SH-SY5Y (cell line): ENCODE measurements around the gene ATF3.
A peak's percentile ranks its signal among the peaks of the same experiment; 100 is the strongest.

ENCODE experiments used
- GATA2 ChIP-seq: IDR thresholded peaks from 2 replicates; pipeline ENCODE4 v1.6.1; 2011; ENCODE audit warnings: mild to moderate bottlenecking, low read depth, low read length
- GATA3 ChIP-seq: IDR thresholded peaks from 2 replicates; pipeline ENCODE4 v1.6.1; 2011; ENCODE audit warnings: low read depth, mild to moderate bottlenecking, low read length, moderate library complexity

Gene ATF3

DNA sequence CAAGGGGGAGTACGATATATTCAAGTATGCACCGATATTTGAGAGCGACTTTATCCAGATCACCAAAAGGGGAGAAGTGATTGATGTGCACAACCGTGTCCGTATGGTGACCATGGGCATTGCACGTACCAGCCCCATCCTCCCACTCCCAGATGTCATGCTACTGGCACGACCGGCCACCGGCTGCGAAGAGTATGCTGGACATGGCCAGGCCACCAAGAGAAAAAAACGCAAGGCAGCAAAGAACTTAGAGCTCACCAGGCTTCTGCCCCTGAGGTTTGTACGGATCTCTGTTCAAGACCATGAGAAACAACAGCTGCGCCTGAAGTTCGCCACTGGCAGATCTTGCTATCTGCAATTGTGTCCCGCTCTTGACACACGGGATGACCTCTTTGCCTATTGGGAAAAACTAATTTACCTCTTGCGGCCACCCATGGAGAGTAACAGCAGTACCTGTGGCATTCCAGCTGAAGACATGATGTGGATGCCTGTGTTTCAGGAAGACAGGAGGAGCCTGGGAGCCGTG is 16.5 kb downstream of the ATF3 start:
- TF ChIP-seq GATA2 (no peak), GATA3 (no peak)

GRCh38 chr1:212625781-212626450 is 17.4 kb downstream of the ATF3 start:
- TF ChIP-seq GATA3 (no peak), GATA2 (no peak)

DNA sequence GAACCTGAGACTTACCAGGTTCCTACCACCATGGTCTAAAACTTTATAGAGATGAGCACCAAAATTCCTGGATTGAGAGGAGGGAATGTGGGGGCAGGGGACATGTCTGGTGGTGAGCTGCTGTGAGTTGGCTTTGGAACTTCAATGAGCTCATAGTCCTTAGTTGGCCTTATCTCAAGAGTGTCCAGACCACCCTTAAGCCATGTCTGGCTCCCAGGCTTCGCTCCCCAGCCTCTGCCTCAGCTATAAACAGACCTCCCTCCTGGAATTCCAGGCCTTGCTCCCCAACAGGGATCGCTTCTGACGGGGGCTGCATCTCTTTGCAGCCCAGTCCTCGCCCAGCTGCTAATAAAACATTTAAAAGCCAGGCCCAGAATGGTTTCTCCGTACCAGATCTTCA is 19.5 kb downstream of the ATF3 start:
- TF ChIP-seq GATA3, result no peak
- TF ChIP-seq GATA2, result peak; percentile 37; the same call in 1 of the 2 replicates

DNA sequence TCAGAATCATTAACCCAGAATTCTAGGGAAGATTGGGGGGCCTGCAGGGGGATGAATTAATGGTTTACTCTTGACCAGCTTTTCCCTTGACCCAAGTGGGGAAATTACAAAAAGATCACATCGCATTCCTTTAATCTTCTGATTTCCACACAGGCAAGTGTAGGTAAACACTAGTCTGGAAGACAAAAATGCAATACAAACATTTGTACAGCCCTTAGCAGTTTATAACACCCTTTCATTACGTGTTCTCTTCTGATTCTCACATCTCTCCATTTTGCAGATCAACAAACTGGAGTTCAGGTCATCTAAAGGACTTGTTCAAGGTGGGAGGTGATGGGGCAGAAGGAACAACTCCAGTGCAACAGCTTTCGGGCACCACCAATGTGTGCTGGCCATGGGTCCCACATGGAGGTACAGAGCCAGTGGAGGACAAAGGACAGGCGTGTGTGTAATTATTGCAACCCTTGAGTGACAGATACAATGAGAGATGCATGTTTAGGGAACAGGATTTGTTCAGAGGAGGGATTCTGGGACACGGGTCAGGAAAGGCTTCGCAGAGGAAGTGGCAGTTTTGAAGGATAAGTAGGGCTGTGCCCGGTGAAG is 20.4 kb downstream of the ATF3 start:
- TF ChIP-seq GATA3 (no peak), GATA2 (no peak)

DNA sequence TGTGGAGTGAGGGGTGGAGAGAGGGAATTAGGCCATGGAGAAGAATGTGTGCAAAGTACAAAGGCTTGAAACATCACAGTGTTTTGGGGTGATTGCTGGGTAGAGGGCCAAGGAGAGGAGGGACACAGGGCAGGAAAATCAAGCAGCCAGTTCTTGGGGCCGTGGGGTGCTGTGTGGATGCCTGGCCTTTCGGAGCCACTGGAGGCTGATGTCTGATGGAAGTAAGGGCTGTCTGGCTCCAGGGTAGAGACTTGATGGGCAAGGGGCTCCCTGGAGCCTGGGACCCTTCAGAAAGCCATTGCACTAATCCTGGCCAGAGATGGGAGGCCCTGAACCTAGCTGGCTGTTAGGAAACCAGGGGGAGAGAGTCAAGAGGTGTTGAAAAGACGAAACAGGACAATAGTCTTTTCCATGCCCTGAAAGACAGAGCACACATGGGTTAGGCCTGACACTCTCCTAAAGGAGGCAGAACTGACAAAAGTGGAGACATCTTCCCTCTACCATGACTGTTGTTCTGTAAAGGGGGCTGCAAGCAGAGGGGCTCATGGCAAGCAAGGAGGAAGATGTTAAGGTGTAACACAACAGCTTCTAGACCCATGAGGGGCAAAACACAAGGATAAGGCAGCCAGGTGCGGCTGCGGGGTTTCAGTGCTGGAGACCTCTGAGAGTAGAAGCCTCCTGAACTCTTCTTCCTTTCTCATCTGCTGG is 21.0 kb downstream of the ATF3 start:
- TF ChIP-seq GATA3 (no peak), GATA2 (no peak)

DNA sequence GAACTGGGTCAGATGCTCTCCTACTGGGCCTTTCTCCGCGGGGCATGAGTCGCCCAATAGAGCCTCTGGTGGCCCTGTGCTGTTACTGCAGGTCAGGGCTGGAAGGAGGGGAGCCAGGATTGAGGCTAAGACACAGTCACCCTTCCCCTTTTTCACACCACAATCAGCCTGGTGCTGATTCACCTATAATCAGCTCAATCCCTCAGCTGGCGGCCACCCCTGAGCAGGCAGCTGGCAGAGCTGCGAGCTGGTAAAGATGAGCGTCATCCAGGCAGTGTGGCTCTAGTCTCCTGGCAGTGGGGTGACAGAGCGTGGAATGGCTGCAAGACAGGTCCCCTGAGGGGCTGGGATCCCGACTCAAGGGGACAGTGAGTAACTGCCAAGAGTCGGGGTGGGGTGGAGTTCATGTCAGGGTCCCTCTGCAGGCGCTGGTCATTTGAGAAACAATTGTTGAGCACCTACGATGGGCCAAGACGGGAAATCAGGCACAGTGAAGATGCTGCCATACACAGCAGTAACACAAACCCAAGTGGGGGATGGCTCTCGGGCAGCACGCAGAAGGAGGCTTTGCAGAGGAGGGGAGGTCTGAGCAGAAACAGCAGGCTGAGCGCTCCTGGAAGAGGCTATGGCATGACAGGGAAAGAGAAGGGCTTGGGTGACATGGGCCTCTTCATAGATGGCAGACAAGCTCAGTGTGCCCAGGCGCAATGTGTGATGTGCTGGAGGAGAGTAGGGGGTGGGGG is 21.8 kb downstream of the ATF3 start:
- TF ChIP-seq GATA2 (no peak), GATA3 (no peak)

GRCh38 chr1:212633161-212633560 is 24.6 kb downstream of the ATF3 start:
- no peak for TF ChIP-seq GATA3
- TF ChIP-seq GATA2, result no peak

DNA sequence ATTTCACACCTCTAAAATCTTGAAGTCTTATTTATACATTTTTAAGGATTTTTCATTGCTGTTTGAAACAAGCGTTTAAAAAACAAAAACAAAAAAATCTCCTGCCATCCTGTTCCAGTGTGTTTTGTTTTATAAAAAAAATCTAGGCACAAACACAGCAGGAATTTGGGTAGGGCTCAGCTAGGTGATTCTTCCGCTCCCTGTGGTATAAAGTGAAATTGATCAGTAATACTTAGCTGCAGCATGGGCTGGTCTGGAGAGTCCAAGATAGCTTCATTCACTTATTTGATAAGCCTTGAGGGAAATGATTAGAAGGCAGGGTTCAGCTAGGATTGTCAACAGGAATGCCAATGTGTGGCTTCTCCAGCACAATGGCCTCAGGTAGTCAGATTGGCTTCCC is 25.7 kb downstream of the ATF3 start:
- no peak for TF ChIP-seq GATA3
- no peak for TF ChIP-seq GATA2

- no peak for TF ChIP-seq GATA3
- no peak for TF ChIP-seq GATA2
Measured at GRCh38 chr1:212635141-212635631, 26.6 kb downstream of the ATF3 start.

- no peak for TF ChIP-seq GATA2
- no peak for TF ChIP-seq GATA3
Measured at GRCh38 chr1:212637902-212638301, 29.3 kb downstream of the ATF3 start.

GRCh38 chr1:212638492-212639151 is 30.1 kb downstream of the ATF3 start:
- TF ChIP-seq GATA3 (no peak), GATA2 (no peak)

- TF ChIP-seq GATA3 (no peak), GATA2 (no peak)
Measured at GRCh38 chr1:212640223-212640878, 31.8 kb downstream of the ATF3 start.

DNA sequence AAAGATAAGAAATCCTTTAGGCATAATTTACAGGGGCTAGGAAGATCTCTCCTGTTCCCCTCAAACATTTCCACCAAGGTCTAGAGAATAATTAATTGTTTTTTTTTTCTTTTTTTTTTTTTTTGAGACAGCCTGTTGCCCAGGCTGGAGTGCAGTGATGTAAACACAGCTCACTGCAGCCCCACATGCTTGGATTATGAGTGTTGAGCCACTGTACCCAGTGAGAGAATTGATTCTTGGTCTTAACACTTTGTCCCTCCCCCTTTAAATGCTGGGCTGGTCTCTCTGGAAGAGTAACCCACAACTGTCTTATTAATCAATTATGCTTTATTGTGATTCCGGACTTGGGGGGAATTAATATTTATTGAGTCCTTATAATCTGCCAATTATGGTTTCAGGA is 33.4 kb downstream of the ATF3 start:
- TF ChIP-seq GATA3 (no peak), GATA2 (no peak)

GRCh38 chr1:212643877-212644276 is 35.3 kb downstream of the ATF3 start:
- TF ChIP-seq GATA3, result no peak
- TF ChIP-seq GATA2, result no peak
